Glutamatergic neuron (in vitro differentiated cells): ENCODE results near the gene KCNN1. TPM values are rescaled to one million over a fixed set of nuclear protein-coding genes. Genes with fewer than 3 reads are reported as not detected.

Source experiments
- DNase-seq: peaks from one replicate; pipeline ENCODE4 v3.0.0; 2022
- H3K27ac Mint-ChIP-seq: one replicate; pipeline ENCODE4 v1.8.0; 2020; ENCODE audit warnings: mild to moderate bottlenecking, mixed read lengths, inconsistent platforms; ENCODE audit not compliant: unreplicated experiment
- H3K27me3 Mint-ChIP-seq: one replicate; pipeline ENCODE4 v1.8.0; 2020; ENCODE audit warnings: mild to moderate bottlenecking, moderate library complexity, mixed read lengths, inconsistent platforms; ENCODE audit not compliant: unreplicated experiment
- H3K36me3 Mint-ChIP-seq: one replicate; pipeline ENCODE4 v1.8.0; 2020; ENCODE audit warnings: mild to moderate bottlenecking, mixed read lengths, inconsistent platforms; ENCODE audit not compliant: unreplicated experiment
- H3K4me1 Mint-ChIP-seq: one replicate; pipeline ENCODE4 v1.8.0; 2020; ENCODE audit warnings: mild to moderate bottlenecking, low read depth, mixed read lengths, inconsistent platforms; ENCODE audit not compliant: unreplicated experiment
- H3K4me3 Mint-ChIP-seq: one replicate; pipeline ENCODE4 v1.8.0; 2020; ENCODE audit warnings: mild to moderate bottlenecking, mixed read lengths, inconsistent platforms; ENCODE audit not compliant: unreplicated experiment
- H3K9me3 Mint-ChIP-seq: one replicate; pipeline ENCODE4 v1.8.0; 2020; ENCODE audit warnings: mild to moderate bottlenecking, moderate library complexity, mixed read lengths, inconsistent platforms; ENCODE audit not compliant: unreplicated experiment
- total RNA-seq: library from RNA; stranded (reverse); fragmentation: NEBNext Ultra II Directional; extraction: Animal tissue kit (Norgen Biotek cat#: 25700); gene quantifications from one replicate; pipeline ENCODE4 v1.2.1, GENCODE V29; 2021; ENCODE audit not compliant: unreplicated experiment
- TF ChIP-seq, protein P1 (sequence below): fragments of 200-600 bp; sonication (generic); IDR thresholded peaks from one replicate; pipeline ENCODE4 v1.5.0; 2021; ENCODE audit not compliant: partially characterized antibody, unreplicated experiment

Gene KCNN1
- total RNA-seq, 1 donor from 2014 or later, result 91.1 TPM

DNA sequence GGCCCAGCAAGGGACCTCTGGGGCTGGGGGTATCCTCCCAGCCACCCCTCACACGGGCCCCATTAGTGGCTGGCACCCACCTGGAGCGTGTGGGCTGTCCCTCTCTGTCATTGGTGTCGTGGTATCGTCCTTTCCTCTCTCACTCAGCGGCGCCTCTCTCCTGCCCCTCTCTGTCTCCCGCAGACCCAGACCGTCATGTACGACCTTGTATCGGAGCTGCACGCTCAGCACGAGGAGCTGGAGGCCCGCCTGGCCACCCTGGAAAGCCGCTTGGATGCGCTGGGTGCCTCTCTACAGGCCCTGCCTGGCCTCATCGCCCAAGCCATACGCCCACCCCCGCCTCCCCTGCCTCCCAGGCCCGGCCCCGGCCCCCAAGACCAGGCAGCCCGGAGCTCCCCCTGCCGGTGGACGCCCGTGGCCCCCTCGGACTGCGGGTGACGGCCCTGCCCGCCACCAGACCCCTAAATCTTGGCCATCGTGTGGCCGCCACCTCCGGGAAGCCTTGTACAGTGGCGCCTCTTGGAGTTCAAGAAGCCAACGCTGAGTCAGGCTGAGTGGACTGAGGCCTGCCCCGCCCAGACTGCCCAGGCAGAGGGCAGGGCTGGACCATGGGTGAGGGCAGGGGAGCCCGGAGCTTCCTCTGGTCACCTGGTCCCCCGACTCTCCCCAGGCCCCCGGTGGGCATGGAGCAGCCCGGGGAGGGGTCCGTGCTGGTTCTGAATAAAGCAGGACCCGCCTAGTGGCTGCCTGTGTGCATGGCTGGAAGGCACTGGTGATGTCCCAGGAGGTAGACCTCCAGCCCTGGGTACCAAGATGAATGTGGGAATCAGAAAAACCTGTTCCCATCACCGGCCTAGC, 31.3 kb downstream of the KCNN1 start:
- peaks cover 6% of the 10 kb centered on the region for H3K9me3 Mint-ChIP-seq
- H3K27me3 Mint-ChIP-seq, result peaks cover 10% of the 10 kb centered on the region
- H3K36me3 Mint-ChIP-seq, result peaks cover 9% of the 10 kb centered on the region
- no peak for DNase-seq
- H3K4me1 Mint-ChIP-seq, result no peaks in the 10 kb centered on the region
- no peak overlapping the region for H3K4me3 Mint-ChIP-seq
- H3K27ac Mint-ChIP-seq, result no peak overlapping the region
- TF ChIP-seq, protein P1, sequence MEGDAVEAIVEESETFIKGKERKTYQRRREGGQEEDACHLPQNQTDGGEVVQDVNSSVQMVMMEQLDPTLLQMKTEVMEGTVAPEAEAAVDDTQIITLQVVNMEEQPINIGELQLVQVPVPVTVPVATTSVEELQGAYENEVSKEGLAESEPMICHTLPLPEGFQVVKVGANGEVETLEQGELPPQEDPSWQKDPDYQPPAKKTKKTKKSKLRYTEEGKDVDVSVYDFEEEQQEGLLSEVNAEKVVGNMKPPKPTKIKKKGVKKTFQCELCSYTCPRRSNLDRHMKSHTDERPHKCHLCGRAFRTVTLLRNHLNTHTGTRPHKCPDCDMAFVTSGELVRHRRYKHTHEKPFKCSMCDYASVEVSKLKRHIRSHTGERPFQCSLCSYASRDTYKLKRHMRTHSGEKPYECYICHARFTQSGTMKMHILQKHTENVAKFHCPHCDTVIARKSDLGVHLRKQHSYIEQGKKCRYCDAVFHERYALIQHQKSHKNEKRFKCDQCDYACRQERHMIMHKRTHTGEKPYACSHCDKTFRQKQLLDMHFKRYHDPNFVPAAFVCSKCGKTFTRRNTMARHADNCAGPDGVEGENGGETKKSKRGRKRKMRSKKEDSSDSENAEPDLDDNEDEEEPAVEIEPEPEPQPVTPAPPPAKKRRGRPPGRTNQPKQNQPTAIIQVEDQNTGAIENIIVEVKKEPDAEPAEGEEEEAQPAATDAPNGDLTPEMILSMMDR, result peak; percentile 32

DNA sequence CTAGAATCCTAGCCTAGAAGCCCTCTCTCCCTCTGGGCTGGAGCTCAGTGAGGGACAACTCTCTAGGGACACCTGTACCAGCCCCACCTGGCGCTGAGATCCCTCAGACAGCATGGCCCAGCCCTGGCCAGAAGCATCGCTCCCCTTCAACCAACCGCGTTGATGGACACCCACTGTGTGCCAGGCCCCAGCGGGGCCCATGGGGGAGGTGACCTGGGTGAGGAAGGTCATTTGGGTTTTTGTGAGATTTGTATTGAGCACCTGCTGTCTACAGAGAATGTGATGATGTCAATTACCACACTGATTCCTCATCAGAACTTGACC, 31.9 kb downstream of the KCNN1 start:
- Mint-ChIP-seq H3K4me3 (no peak overlapping the region), H3K27me3 (peaks cover 10% of the 10 kb centered on the region), H3K9me3 (peaks cover 6% of the 10 kb centered on the region), H3K27ac (no peak overlapping the region), H3K4me1 (no peaks in the 10 kb centered on the region), H3K36me3 (peaks cover 9% of the 10 kb centered on the region)
- TF ChIP-seq, protein P1, result no peak
- no peak for DNase-seq

DNA sequence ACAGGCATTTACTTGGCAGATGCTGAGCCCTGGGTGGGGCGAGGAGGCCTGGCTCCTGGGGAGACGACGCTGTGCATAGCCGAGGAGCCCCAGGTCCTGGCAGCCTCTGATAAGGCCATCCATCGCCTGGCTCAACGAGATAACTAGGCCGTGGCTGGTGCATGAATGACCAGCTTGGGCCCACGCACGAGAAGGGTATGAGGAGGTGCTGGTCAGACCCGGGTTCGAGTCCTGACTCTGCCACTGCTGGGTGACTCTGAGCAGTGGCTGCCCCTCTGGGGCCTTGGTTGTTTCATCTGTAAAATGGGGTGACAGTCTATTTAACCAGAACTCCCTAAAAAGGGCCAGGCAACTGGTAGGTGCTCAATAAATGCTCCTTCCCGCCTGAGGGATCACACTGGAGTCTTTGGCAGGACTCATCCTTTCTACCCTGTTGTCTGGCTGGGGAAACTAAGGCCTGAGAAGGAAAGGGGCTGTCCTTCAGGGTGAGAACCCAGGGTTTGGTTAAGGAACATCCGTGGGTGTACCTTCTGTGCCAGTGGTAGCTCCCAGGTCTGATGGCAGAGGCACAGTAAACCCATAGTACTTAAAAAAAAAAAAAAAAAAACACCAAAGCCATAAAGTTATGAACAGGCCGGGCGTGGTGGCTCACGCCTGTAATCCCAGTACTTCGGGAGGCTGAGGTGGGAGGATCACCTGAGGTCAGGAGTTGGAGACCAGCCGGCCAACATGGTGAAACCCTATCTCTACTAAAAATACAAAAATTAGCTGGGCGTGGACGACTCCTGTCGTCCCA, 33.0 kb downstream of the KCNN1 start:
- Mint-ChIP-seq H3K27me3 (peaks cover 10% of the 10 kb centered on the region), H3K27ac (no peak overlapping the region), H3K4me1 (no peaks in the 10 kb centered on the region), H3K4me3 (peak overlapping the region; percentile 88), H3K36me3 (peaks cover 9% of the 10 kb centered on the region), H3K9me3 (peaks cover 6% of the 10 kb centered on the region)
- TF ChIP-seq, protein P1, result no peak
- no peak for DNase-seq

DNA sequence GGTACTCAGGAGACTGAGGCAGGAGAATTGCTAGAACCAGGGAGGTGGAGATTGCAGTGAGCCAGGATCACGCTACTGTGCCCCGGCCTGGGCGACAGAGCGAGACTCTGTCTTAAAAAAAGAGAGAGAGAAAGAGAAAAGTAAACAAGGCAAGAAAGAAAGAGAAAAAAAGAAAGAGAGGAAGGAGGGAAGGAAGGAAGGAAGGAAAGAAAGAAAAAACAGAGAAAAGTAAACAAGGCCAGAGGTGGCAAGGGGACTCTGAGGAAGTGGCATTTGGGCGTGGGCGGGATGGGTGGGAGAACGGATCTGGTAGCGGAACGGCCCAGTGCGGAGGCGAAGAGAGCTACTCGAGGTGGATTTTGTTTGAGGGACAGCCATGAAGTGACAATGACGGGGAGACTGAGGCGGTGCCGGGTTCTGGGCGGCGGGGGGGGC, 33.6 kb downstream of the KCNN1 start:
- Mint-ChIP-seq H3K4me1 (no peaks in the 10 kb centered on the region), H3K4me3 (peak overlapping the region; percentile 88), H3K27me3 (peaks cover 10% of the 10 kb centered on the region), H3K27ac (peak overlapping the region; percentile 52), H3K9me3 (peaks cover 6% of the 10 kb centered on the region), H3K36me3 (peaks cover 9% of the 10 kb centered on the region)
- no peak for DNase-seq
- TF ChIP-seq, protein P1, result no peak
